Right lobe of liver (tissue), 4 donors: ENCODE data around the gene PRPF39.

Source experiments
- CTCF ChIP-seq, 4 donors: fragments of 200-600 bp in 3 of 4; fragments of 450-650 bp in 1 of 4; IDR thresholded peaks; one replicate each; pipeline versions ENCODE4 v1.5.1 to v1.8.0; 2016 to 2022; ENCODE audit warnings: antibody characterized with exemption in 4 of 4, mild to moderate bottlenecking in 2 of 4
- POLR2A ChIP-seq: fragments of 450-650 bp; IDR thresholded peaks from one replicate; pipeline ENCODE4 v1.6.1; 2017; ENCODE audit warnings: antibody characterized with exemption, mild to moderate bottlenecking
- donor health status: DM: no; HTN: no; CAD: no.
- donor health status: DM: no; HTN: no; CAD: no.
- donor health status: DM: no; HTN: yes; CAD: no.

DNA sequence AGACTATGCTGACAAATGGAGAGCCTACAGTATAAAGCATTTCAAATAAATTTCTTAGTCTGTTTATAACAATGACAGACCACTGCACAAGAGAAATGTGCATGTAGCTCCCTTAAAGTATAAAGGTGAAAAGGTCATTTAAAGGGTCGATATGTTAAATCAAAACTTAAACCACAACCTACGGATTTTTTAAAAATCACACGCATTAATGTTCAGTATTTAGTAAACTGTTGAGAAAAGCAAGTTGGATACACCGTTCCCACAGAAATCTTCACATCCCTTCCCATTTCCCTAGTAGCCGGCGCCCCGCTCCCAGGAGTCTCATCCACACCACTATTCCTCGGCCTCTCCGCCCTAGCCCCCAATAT lies 49.8 kb downstream of the PRPF39 start:
- no peak for TF ChIP-seq CTCF (IDR thresholded peaks at IDR 0.05)
- no peak for TF ChIP-seq POLR2A
